ENCODE data around the gene ARFGAP2.
"Not testable (repeated sequence)": the region's sequence is repeated elsewhere in the genome, so short reads cannot be mapped to it uniquely, and the experiment has no call there.

Gene ARFGAP2

DNA sequence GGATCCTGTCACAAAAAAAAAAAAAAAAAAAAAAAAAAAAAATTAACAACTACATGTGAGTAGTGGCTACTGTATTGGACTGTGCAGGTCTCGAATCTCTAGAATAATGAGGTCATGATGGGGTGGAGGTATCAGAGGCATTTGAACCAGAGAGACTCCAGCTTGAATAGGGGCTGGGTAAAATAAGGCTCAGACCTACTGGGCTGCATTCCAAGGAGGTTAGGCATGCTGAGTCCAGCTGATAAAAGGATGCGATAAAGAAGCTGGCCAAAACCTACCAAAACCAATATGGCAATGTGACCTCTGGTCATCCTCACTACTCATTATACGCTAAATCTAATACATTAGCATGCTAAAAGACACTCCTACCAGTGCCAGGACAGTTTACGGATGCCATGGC, 15.4 kb upstream of the ARFGAP2 start:
- TF ChIP-seq, protein P1, sequence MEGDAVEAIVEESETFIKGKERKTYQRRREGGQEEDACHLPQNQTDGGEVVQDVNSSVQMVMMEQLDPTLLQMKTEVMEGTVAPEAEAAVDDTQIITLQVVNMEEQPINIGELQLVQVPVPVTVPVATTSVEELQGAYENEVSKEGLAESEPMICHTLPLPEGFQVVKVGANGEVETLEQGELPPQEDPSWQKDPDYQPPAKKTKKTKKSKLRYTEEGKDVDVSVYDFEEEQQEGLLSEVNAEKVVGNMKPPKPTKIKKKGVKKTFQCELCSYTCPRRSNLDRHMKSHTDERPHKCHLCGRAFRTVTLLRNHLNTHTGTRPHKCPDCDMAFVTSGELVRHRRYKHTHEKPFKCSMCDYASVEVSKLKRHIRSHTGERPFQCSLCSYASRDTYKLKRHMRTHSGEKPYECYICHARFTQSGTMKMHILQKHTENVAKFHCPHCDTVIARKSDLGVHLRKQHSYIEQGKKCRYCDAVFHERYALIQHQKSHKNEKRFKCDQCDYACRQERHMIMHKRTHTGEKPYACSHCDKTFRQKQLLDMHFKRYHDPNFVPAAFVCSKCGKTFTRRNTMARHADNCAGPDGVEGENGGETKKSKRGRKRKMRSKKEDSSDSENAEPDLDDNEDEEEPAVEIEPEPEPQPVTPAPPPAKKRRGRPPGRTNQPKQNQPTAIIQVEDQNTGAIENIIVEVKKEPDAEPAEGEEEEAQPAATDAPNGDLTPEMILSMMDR (conservative IDR thresholded peaks at IDR 0.05), result no peak
- H3K27ac ChIP-seq, result no peak overlapping the region

DNA sequence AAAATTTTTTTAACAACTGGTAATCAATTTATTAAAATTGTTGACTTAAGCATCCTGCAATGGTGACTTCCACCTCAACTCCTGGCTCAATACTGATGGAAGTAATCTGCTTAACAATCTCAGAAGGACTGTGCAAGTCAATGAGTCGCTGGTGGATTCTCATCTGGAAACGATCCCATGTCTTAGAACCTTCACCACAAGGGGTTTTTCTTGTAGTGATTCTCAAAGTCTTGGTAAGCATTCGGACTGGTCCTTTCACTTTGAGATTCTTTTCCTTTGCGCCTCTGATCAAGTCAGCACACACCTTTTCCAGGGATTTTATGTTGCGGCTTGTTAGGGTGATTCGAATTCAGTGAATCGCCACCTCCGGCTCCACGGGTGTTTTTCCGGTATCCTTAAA, 14.5 kb upstream of the ARFGAP2 start:
- not testable (repeated sequence) for H3K27ac ChIP-seq

DNA sequence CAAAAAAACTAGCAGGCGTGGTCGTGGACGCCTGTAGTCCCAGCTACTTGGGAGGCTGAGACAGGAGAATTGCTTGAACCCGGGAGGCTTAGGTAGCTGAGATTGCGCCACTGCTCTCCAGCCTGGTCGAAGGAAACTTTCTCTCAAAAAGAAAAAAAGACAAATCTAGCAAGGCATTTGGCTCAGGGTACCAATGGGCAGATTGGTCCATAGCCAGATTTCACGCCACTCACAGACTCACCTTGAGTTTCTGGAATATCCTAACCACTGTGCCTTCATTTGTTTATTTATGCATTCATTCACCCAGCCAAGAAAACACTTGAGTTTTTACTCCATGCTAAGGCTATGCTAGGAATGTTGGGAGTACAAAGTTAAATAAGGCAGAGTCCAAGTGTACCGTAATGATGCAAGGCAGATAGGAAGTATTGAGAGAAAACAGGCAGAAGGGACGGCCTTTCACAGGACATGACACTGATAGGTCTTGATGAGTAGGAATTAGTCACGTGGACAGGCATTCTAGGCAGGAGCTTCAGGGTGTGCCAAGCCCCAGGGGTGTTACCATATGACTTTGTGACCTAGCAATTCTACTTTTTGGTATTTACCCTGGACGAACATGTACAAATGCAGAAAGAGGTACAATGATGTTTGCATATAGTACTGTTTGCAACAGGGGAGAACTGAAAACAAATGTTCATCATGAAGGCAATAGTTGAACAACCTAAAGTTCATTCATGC, 12.6 kb upstream of the ARFGAP2 start:
- no peak overlapping the region for H3K27ac ChIP-seq
- TF ChIP-seq, protein P1 (conservative IDR thresholded peaks at IDR 0.05), result no peak

DNA sequence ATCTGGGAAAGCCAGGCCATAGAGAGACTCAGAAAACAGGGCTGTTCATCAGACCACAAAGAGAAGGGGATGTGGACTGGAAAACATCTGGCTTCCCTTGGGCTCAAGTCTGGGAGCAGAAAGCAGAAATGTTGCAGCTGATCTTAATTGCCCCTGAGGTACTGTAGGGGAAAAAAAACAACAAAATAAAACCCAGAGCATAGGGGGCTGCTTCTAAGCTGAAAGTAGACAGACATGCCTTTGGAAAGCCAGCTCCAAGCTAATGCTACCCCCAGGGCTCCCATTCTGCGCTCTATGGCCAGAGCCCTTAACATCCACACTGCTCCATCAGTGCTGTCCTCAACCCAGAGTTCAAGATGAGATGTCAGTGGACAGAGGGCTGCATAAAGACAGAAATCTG, 11.6 kb upstream of the ARFGAP2 start:
- H3K27ac ChIP-seq, result peak overlapping the region; percentile 76

DNA sequence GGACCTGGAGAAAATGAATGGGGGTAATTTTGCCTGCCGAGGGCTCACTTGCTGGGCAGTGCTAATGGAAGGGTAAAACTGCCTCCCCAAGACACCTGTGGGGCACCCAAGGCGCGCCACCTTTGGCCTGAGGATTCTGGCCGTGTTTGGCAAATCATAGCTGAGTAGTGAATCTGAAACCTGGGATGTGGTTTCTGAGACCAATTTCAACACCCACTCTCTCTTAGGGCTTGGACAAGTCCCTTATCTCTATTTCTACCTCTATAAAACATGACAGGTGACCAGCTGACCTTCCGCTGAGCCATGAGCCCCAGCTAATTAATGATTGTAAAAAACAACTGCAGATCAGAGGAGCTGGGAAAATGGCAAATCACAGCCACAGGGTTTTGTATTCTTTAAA, 11.0 kb upstream of the ARFGAP2 start:
- H3K27ac ChIP-seq, result peak overlapping the region; percentile 76
- TF ChIP-seq, protein P1 (conservative IDR thresholded peaks at IDR 0.05), result no peak

More for the DNA sequence above, 11.6 kb upstream of the ARFGAP2 start:
- TF ChIP-seq, protein P1 (conservative IDR thresholded peaks at IDR 0.05), result no peak

DNA sequence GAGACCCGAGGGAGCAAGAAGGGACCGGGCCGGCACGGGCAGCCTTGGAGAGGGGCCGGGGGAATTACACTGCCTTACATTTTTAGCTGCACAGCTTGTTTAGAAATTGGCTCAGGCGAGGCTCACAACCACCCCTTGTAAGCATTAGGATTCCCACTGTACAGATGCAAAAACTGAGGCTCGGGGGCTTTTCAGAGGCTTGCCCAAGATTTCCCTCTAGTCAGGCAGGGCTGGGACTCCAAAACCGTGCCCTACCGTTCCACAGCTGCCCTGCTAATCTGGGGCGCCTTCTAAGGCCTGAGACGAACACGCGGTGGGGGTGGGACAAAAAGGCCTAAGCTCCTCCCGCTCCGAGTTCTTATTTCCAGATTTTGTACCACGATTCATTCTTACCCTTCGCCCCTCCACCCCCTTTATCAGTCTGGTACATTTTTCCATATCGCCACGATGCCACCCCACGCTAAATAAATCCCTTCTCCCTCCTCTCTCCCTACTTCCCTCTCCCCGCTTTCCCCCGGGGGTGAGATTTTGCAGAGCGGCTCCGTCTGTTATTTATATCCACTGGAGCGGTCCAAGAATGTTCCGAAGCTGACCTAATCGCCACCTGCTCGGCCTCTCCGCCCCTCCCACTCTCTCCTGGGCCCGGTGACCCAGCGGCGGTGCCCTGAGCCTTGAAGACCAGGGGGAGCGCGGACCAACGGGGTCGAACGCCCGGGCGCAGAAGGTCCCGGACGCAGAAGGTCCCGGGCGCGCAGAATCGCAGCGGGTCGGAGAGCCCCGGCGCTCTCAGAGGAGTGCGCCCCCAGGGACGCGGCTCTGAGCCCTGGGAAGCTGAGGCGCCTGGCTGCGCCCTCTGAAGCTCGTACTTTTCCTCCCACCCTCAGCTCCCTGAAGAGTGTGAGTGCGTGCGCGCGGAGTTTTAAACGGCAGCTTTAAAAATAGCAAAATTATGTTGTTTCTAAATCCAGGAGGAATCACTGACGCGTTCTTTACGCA, 10.3 kb upstream of the ARFGAP2 start:
- peak overlapping the region; percentile 76 for H3K27ac ChIP-seq
- TF ChIP-seq, protein P1 (conservative IDR thresholded peaks at IDR 0.05), result no peak

- peak within 1 kb of the TSS; percentile 76 for H3K27ac ChIP-seq
- TF ChIP-seq, protein P1 (conservative IDR thresholded peaks at IDR 0.05), result no peak; the same call in 1 of the 2 replicates
Observed at GRCh38 chr11:47186076-47186699, 9.5 kb upstream of the ARFGAP2 start, which contains the start of gene PACSIN3. TSS of gene PACSIN3 (minus strand) at chr11:47186434. CDS start at chr11:47182727, 3,707 bp downstream.

Measured in VCaP (cell line).